GM12878 (cell line): ENCODE measurements around the gene TMEM94. TPM values are rescaled to one million over a fixed set of nuclear protein-coding genes. Genes with fewer than 3 reads are reported as not detected.
"Not testable (repeated sequence)": the region's sequence is repeated elsewhere in the genome, so short reads cannot be mapped to it uniquely, and the experiment has no call there.

Source experiments
- ATAC-seq: fragments of 200-7000 bp; cut with Tn5 transposase; 3 replicates; pipeline ENCODE4 v1.9.1; 2020; ENCODE audit warnings: mild to moderate bottlenecking, moderate library complexity
- BruUV-seq: library from RNA; stranded (reverse); fragments of 400-500 nt; replicated peaks from 2 replicates; lab custom pipeline; 2021; lab: Mats Ljungman, UMichigan
- CTCF ChIA-PET: fragments of 300-600 bp; sonication (Branson Sonifier 250); formaldehyde crosslinking; extraction: SDS; loops from one replicate; lab custom pipeline; 2021; ENCODE audit warnings: inconsistent platforms; lab: Yijun Ruan, JAX
- POLR2A ChIA-PET: fragments of 350-600 bp; formaldehyde crosslinking; extraction: SDS; loops from one replicate; lab custom pipeline; 2021; ENCODE audit warnings: inconsistent platforms; lab: Charles Lee
- RAD21 ChIA-PET: fragments of 300-600 bp; sonication (Branson Sonifier 250); formaldehyde crosslinking; loops from one replicate; lab custom pipeline; 2023; ENCODE audit warnings: antibody characterized with exemption; ENCODE audit not compliant: unreplicated experiment; lab: Charles Lee
- SMC1A ChIA-PET: fragments of 300-600 bp; sonication (Branson Sonifier 250); formaldehyde crosslinking; loops from one replicate; lab custom pipeline; 2023; ENCODE audit not compliant: unreplicated experiment, uncharacterized antibody; lab: Charles Lee
- DNase-seq: peaks from one replicate; pipeline ENCODE4 v3.0.0-alpha.2; 2011; ENCODE audit warnings: low read depth, low spot score
- FAIRE-seq: peaks from 3 replicates; lab custom pipeline; 2011; peaks lifted over from hg19 to GRCh38; lab: Jason Lieb, UNC
- H2AFZ ChIP-seq: 2 replicates; pipeline ENCODE4 v1.6.0; 2011; ENCODE audit warnings: low read depth, low read length, control low read depth; ENCODE audit not compliant: control insufficient read depth
- H3K27ac ChIP-seq: 2 replicates; pipeline ENCODE4 v1.5.1; 2011; ENCODE audit warnings: control low read depth; ENCODE audit not compliant: control insufficient read depth, insufficient read depth
- H3K27me3 ChIP-seq, 2 experiments: replicated peaks in 1 of 2; 2 replicates each; pipeline versions ENCODE4 v1.6.0 to v1.6.1; 2011; ENCODE audit warnings: low read length in 1 of 2; ENCODE audit not compliant: control insufficient read depth in 2 of 2, insufficient read depth in 2 of 2
- H3K36me3 ChIP-seq, 2 experiments: 2 replicates each; pipeline ENCODE4 v1.5.1; 2011; ENCODE audit warnings: low read length in 1 of 2; ENCODE audit not compliant: control insufficient read depth in 2 of 2, insufficient read depth in 2 of 2
- H3K4me1 ChIP-seq: 2 replicates; pipeline ENCODE4 v1.6.1; 2011; ENCODE audit warnings: mild to moderate bottlenecking, low read length, moderate library complexity, mixed read lengths; ENCODE audit not compliant: control insufficient read depth, insufficient read depth
- H3K4me2 ChIP-seq: 2 replicates; pipeline ENCODE4 v1.6.0; 2011; ENCODE audit warnings: control low read depth; ENCODE audit not compliant: control insufficient read depth, insufficient read depth
- H3K4me3 ChIP-seq: fragments of 200-600 bp; sonication (generic); 2 replicates; pipeline ENCODE4 v1.5.1; 2016
- H3K79me2 ChIP-seq: 2 replicates; pipeline ENCODE4 v1.6.0; 2011; ENCODE audit warnings: low read length; ENCODE audit not compliant: control insufficient read depth, insufficient read depth
- H3K9ac ChIP-seq: 2 replicates; pipeline ENCODE4 v1.8.0; 2011; ENCODE audit warnings: low read length, control low read depth, mixed read lengths; ENCODE audit not compliant: control insufficient read depth, insufficient read depth
- H3K9me3 ChIP-seq: replicated peaks from 3 replicates; pipeline ENCODE4 v1.5.1; 2011; ENCODE audit warnings: mild to moderate bottlenecking, low read length; ENCODE audit not compliant: control insufficient read depth, insufficient read depth
- H4K20me1 ChIP-seq: 2 replicates; pipeline ENCODE4 v1.6.0; 2011; ENCODE audit not compliant: control insufficient read depth, insufficient read depth
- BRCA1 ChIP-seq: IDR thresholded peaks from 2 replicates; pipeline ENCODE4 v1.6.1; 2011; ENCODE audit warnings: low read depth, low read length, improper control_type of control experiment
- GATAD2B ChIP-seq: fragments of 450-650 bp; conservative IDR thresholded peaks from 2 replicates; pipeline ENCODE4 v1.6.1; 2017; ENCODE audit warnings: low read depth, mild to moderate bottlenecking, moderate library complexity
- HDAC2 ChIP-seq: fragments of 200-600 bp; sonication (generic); IDR thresholded peaks from 2 replicates; pipeline ENCODE4 v1.6.1; 2017
- IRF4 ChIP-seq: IDR thresholded peaks from 2 replicates; pipeline ENCODE4 v1.6.1; 2011; ENCODE audit warnings: low read depth, low read length
- KAT2A ChIP-seq: conservative IDR thresholded peaks from 2 replicates; pipeline ENCODE4 v1.6.1; 2011; ENCODE audit warnings: low read depth, low read length; ENCODE audit not compliant: control insufficient read depth
- MEF2A ChIP-seq: IDR thresholded peaks from 2 replicates; pipeline ENCODE4 v1.6.1; 2011; ENCODE audit warnings: low read depth, mild to moderate bottlenecking, low read length, moderate library complexity; ENCODE audit not compliant: insufficient read depth
- NBN ChIP-seq: fragments of 450-650 bp; IDR thresholded peaks from 2 replicates; pipeline ENCODE4 v1.6.1; 2016
- NRF1 ChIP-seq: conservative IDR thresholded peaks from 2 replicates; pipeline ENCODE4 v1.6.1; 2011; ENCODE audit warnings: mild to moderate bottlenecking, low read depth, low read length, improper control_type of control experiment
- PML ChIP-seq: IDR thresholded peaks from 2 replicates; pipeline ENCODE4 v1.6.1; 2012; ENCODE audit warnings: low read length, inconsistent platforms
- POLR2AphosphoS5 ChIP-seq: IDR thresholded peaks from 2 replicates; pipeline ENCODE4 v1.6.1; 2011; ENCODE audit warnings: mild to moderate bottlenecking, low read length, inconsistent platforms
- SREBF1 ChIP-seq: IDR thresholded peaks from 2 replicates; pipeline ENCODE4 v1.6.1; 2012; ENCODE audit warnings: mild to moderate bottlenecking, low read length
- SREBF2 ChIP-seq: IDR thresholded peaks from 2 replicates; pipeline ENCODE4 v1.6.1; 2012; ENCODE audit warnings: mild to moderate bottlenecking, low read length
- SUPT20H ChIP-seq: IDR thresholded peaks from 2 replicates; pipeline ENCODE4 v1.6.1; 2011; ENCODE audit warnings: low read depth, mild to moderate bottlenecking, low read length, moderate library complexity, borderline replicate concordance; ENCODE audit not compliant: control insufficient read depth
- SUZ12 ChIP-seq: fragments of 200-600 bp; sonication (generic); IDR thresholded peaks from one replicate; pipeline ENCODE4 v1.6.1; 2018; ENCODE audit warnings: antibody characterized with exemption, mild to moderate bottlenecking; ENCODE audit not compliant: unreplicated experiment
- WRNIP1 ChIP-seq: IDR thresholded peaks from 2 replicates; pipeline ENCODE4 v1.6.1; 2011; ENCODE audit warnings: low read depth, low read length, improper control_type of control experiment, borderline replicate concordance
- ZNF24 ChIP-seq: fragments of 450-650 bp; IDR thresholded peaks from 2 replicates; pipeline ENCODE4 v1.6.1; 2017; ENCODE audit warnings: antibody characterized with exemption, mild to moderate bottlenecking
- ZSCAN29 ChIP-seq: fragments of 450-650 bp; IDR thresholded peaks from 2 replicates; pipeline ENCODE4 v1.6.1; 2017; ENCODE audit warnings: mild to moderate bottlenecking, moderate library complexity
- WGBS: methylation state at CpG from one replicate; pipeline ENCODE4 v1.1.6; 2016; ENCODE audit warnings: low lambda C conversion rate; ENCODE audit not compliant: insufficient replicate concordance, insufficient coverage; ENCODE audit errors: missing lambda C conversion rate; 5-methylcytosine and 5-hydroxymethylcytosine counted together
- in situ Hi-C: fragments of 300-500 bp; cut with MboI; formaldehyde crosslinking; loops from 9 replicates; pipeline ENCODE4 v1.14.3; 2018; ENCODE audit warnings: mixed read lengths
- intact Hi-C: fragments of 100-400 bp; cut with micrococcal nuclease; formaldehyde crosslinking; loops from one replicate; pipeline ENCODE4 v1.14.2; 2022; ENCODE audit not compliant: unreplicated experiment
- polyA plus RNA-seq, 11 experiments: library from polyadenylated mRNA; depleted of rRNA in 4 of 11; unstranded in 6 of 11; stranded (reverse) in 5 of 11; fragments of >200 nt; fragmentation: Nextera tagmentation in 4 of 11; fragmentation: Illumina TruSeq in 1 of 11; extraction: Ambion mirVana in 4 of 11; extraction: Trizol in 1 of 11; gene quantifications; 1 replicate in 1 of 11; 2 replicates in 10 of 11; pipeline versions ENCODE4 v1.2.1 to v1.2.3, GENCODE V29; 2011 to 2016; ENCODE audit warnings: inconsistent platforms in 2 of 11, missing spikeins in 2 of 11, low read depth in 1 of 11
- total RNA-seq, 4 experiments: library from RNA; depleted of rRNA in 3 of 4; stranded (reverse); fragments of >200 nt in 3 of 4; fragmentation: Illumina TruSeq in 1 of 4; extraction: Trizol in 1 of 4; gene quantifications; 2 replicates each; pipeline versions ENCODE4 v1.2.1 to v1.2.3, GENCODE V29; 2013 to 2021
- TF ChIP-seq, protein P1 (sequence below): IDR thresholded peaks from 2 replicates; pipeline ENCODE4 v1.6.1; 2011; ENCODE audit warnings: mild to moderate bottlenecking, low read depth, low read length, moderate library complexity; ENCODE audit not compliant: insufficient replicate concordance
- TF ChIP-seq, protein P2 (sequence below): fragments of 150-350 bp; IDR thresholded peaks from 2 replicates; pipeline ENCODE4 v1.6.1; 2014; ENCODE audit warnings: mild to moderate bottlenecking, low read depth, low read length
- TF ChIP-seq, protein P3 (sequence below): IDR thresholded peaks from 2 replicates; pipeline ENCODE4 v1.6.1; 2011; ENCODE audit warnings: low read depth, mild to moderate bottlenecking, low read length, moderate library complexity, borderline replicate concordance; ENCODE audit errors: extremely low read depth

TMEM94 gene
- total and polyA plus RNA-seq, 10 of the 15 experiments (the other 5 are each of a cell fraction or from before 2014, with no cell fraction given), result 0.31 to 70.7 (median 24.4) TPM

DNA sequence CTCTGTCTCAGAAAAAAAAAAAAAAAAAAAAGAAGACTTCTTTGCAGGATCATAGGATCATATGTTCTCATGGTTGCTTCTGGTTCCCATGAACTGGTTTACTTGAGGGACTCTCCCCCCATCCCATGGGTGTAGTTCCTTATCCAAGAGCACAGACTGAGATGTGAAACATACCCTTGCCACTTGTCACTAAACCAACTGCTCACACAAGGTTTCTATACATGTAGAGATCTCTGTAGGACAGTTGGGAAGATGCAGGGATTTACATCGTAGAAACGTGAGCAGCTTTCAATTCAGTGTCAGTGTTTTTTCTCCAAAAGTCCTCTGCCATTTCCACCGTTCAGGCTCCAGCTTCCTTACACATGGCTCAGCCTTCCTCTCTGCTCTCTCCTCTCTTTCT is 11.1 kb upstream of the TMEM94 start:
- TF ChIP-seq IRF4 (no peak), HDAC2 (no peak), WRNIP1 (no peak), MEF2A (no peak), GATAD2B (no peak), SUPT20H (no peak), PML (no peak), BRCA1 (no peak), SUZ12 (no peak), ZNF24 (no peak), POLR2AphosphoS5 (no peak), SREBF2 (no peak), NRF1 (no peak), NBN (no peak), ZSCAN29 (no peak), SREBF1 (no peak), KAT2A (no peak)
- TF ChIP-seq, protein P1, sequence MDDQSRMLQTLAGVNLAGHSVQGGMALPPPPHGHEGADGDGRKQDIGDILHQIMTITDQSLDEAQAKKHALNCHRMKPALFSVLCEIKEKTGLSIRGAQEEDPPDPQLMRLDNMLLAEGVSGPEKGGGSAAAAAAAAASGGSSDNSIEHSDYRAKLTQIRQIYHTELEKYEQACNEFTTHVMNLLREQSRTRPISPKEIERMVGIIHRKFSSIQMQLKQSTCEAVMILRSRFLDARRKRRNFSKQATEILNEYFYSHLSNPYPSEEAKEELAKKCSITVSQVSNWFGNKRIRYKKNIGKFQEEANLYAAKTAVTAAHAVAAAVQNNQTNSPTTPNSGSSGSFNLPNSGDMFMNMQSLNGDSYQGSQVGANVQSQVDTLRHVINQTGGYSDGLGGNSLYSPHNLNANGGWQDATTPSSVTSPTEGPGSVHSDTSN, result no peak
- TF ChIP-seq, protein P2, sequence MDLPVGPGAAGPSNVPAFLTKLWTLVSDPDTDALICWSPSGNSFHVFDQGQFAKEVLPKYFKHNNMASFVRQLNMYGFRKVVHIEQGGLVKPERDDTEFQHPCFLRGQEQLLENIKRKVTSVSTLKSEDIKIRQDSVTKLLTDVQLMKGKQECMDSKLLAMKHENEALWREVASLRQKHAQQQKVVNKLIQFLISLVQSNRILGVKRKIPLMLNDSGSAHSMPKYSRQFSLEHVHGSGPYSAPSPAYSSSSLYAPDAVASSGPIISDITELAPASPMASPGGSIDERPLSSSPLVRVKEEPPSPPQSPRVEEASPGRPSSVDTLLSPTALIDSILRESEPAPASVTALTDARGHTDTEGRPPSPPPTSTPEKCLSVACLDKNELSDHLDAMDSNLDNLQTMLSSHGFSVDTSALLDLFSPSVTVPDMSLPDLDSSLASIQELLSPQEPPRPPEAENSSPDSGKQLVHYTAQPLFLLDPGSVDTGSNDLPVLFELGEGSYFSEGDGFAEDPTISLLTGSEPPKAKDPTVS, result no peak
- TF ChIP-seq, protein P3, sequence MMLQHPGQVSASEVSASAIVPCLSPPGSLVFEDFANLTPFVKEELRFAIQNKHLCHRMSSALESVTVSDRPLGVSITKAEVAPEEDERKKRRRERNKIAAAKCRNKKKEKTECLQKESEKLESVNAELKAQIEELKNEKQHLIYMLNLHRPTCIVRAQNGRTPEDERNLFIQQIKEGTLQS, result no peak
- SMC1A ChIA-PET, result no interaction called here
- RAD21 ChIA-PET, result no interaction called here
- no peaks in the 10 kb centered on the region for H3K9me3 ChIP-seq
- no peaks in the 10 kb centered on the region for H3K27me3 ChIP-seq
- no peaks in the 10 kb centered on the region; the same call in 1 of the 2 replicates for H3K4me1 ChIP-seq
- POLR2A ChIA-PET, result no interaction called here
- no peak for FAIRE-seq
- no peaks in the 10 kb centered on the region for H4K20me1 ChIP-seq
- no peaks in the 10 kb centered on the region for H3K79me2 ChIP-seq
- CTCF ChIA-PET, result interaction anchor here (0.7 kb wide), 1 partner anchor 24 kb away, joined by 3 read pairs; no protein-coding TSS in a partner anchor
- 61% methylated on average over 3 of the region's 3 CpGs for WGBS
- no peak for DNase-seq
- H3K27ac ChIP-seq, result no peak overlapping the region
- in situ Hi-C loops, result no loop called here
- H3K36me3 ChIP-seq, result no peaks in the 10 kb centered on the region
- no peak for ATAC-seq
- no TSS peak for BruUV-seq
- intact Hi-C loops, result no loop called here
- H2AFZ ChIP-seq, result no peak overlapping the region
- H3K4me3 ChIP-seq, result no peak overlapping the region
- no peak overlapping the region for H3K9ac ChIP-seq
- H3K4me2 ChIP-seq, result no peak overlapping the region

DNA sequence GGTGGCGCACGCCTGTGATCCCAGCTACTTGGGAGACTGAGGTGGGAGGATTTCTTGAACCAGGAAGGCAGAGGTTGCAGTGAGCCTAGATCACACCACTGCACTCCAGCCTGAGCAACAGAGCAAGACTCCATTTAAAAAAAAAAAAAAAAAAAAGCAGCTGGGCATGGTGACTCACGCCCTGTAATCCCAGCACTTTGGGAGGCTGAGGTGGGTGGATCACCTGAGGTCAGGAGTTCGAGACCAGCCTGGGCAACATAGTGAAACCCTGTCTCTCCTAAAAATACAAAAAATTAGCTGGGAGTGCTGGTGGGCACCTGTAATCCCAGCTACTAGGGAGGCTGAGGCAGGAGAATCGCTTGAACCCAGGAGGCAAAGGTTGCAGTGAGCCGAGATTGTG is 10.5 kb upstream of the TMEM94 start:
- H3K27me3 ChIP-seq, H3K4me1 ChIP-seq, SMC1A ChIA-PET, ATAC-seq, H3K4me3 ChIP-seq, H4K20me1 ChIP-seq, H3K9me3 ChIP-seq, H3K27ac ChIP-seq, BruUV-seq, POLR2A ChIA-PET, FAIRE-seq, H3K9ac ChIP-seq, H3K79me2 ChIP-seq, RAD21 ChIA-PET, intact Hi-C loops, H3K36me3 ChIP-seq, H2AFZ ChIP-seq, in situ Hi-C loops, H3K4me2 ChIP-seq, DNase-seq: not testable (repeated sequence)
- 28% methylated on average over 6 of the region's 6 CpGs for WGBS
- CTCF ChIA-PET, result interaction anchor here (0.7 kb wide), 1 partner anchor 25 kb away, joined by 3 read pairs; no protein-coding TSS in a partner anchor
